ENCODE measurements around the gene CERS3.

The CERS3 gene

GRCh38 chr15:100528833-100529428 lies at the start of gene CERS3:
CERS3 (minus strand) TSS chr15:100528950; CDS start chr15:100501849, 27,101 bp downstream.
- Histone ChIP-seq H3K9ac (ENCODE audit: low read length) (no peak within 1 kb of the TSS), H3K36me3 (ENCODE audit: control insufficient read depth, insufficient read depth, low read length) (no peaks in the 10 kb centered on the region), H3K4me3 (ENCODE audit: low read depth, low read length) (no peak within 1 kb of the TSS), H3K9me3 (ENCODE audit: control insufficient read depth, insufficient read depth, low read depth, low read length) (no peaks in the 10 kb centered on the region; the same call in 1 of the 2 replicates), H3K27ac (ENCODE audit: low read depth, low read length) (no peak within 1 kb of the TSS), H3K4me1 (ENCODE audit: control insufficient read depth, insufficient read depth, low read length) (no peaks in the 10 kb centered on the region), H3K27me3 (ENCODE audit: control insufficient read depth, insufficient read depth, low read length) (0 out of 2 replicates have a peak, but pooled peaks cover 2% of the 10 kb centered on the region)

GRCh38 chr15:100573526-100573925 lies 44.8 kb upstream of the CERS3 start:
- no peak overlapping the region for H3K4me3 ChIP-seq (ENCODE audit: low read depth, low read length)
- H3K9ac ChIP-seq (ENCODE audit: low read length) = no peak overlapping the region
- no peaks in the 10 kb centered on the region for H3K4me1 ChIP-seq (ENCODE audit: control insufficient read depth, insufficient read depth, low read length)
- no peaks in the 10 kb centered on the region for H3K9me3 ChIP-seq (ENCODE audit: control insufficient read depth, insufficient read depth, low read depth, low read length)
- peaks cover 23% of the 10 kb centered on the region for H3K36me3 ChIP-seq (ENCODE audit: control insufficient read depth, insufficient read depth, low read length)
- H3K27me3 ChIP-seq (ENCODE audit: control insufficient read depth, insufficient read depth, low read length) = no peaks in the 10 kb centered on the region
- H3K27ac ChIP-seq (ENCODE audit: low read depth, low read length) = no peak overlapping the region

GRCh38 chr15:100572362-100572983 lies 43.7 kb upstream of the CERS3 start:
- Histone ChIP-seq H3K27me3 (ENCODE audit: control insufficient read depth, insufficient read depth, low read length) (no peaks in the 10 kb centered on the region), H3K27ac (ENCODE audit: low read depth, low read length) (no peak overlapping the region), H3K36me3 (ENCODE audit: control insufficient read depth, insufficient read depth, low read length) (peaks cover 23% of the 10 kb centered on the region), H3K4me1 (ENCODE audit: control insufficient read depth, insufficient read depth, low read length) (no peaks in the 10 kb centered on the region), H3K9ac (ENCODE audit: low read length) (no peak overlapping the region), H3K4me3 (ENCODE audit: low read depth, low read length) (no peak overlapping the region), H3K9me3 (ENCODE audit: control insufficient read depth, insufficient read depth, low read depth, low read length) (no peaks in the 10 kb centered on the region)

GRCh38 chr15:100571592-100572167 lies 42.9 kb upstream of the CERS3 start:
- H3K27ac ChIP-seq (ENCODE audit: low read depth, low read length) = no peak overlapping the region
- H3K9ac ChIP-seq (ENCODE audit: low read length) = no peak overlapping the region
- peaks cover 23% of the 10 kb centered on the region for H3K36me3 ChIP-seq (ENCODE audit: control insufficient read depth, insufficient read depth, low read length)
- H3K4me1 ChIP-seq (ENCODE audit: control insufficient read depth, insufficient read depth, low read length) = no peaks in the 10 kb centered on the region
- no peaks in the 10 kb centered on the region for H3K9me3 ChIP-seq (ENCODE audit: control insufficient read depth, insufficient read depth, low read depth, low read length)
- no peaks in the 10 kb centered on the region for H3K27me3 ChIP-seq (ENCODE audit: control insufficient read depth, insufficient read depth, low read length)
- H3K4me3 ChIP-seq (ENCODE audit: low read depth, low read length) = no peak overlapping the region

- no peak overlapping the region for H3K27ac ChIP-seq (ENCODE audit: low read depth, low read length)
- no peaks in the 10 kb centered on the region for H3K27me3 ChIP-seq (ENCODE audit: control insufficient read depth, insufficient read depth, low read length)
- H3K9ac ChIP-seq (ENCODE audit: low read length) = no peak overlapping the region
- no peaks in the 10 kb centered on the region for H3K9me3 ChIP-seq (ENCODE audit: control insufficient read depth, insufficient read depth, low read depth, low read length)
- no peaks in the 10 kb centered on the region for H3K4me1 ChIP-seq (ENCODE audit: control insufficient read depth, insufficient read depth, low read length)
- H3K36me3 ChIP-seq (ENCODE audit: control insufficient read depth, insufficient read depth, low read length) = peaks cover 23% of the 10 kb centered on the region
- H3K4me3 ChIP-seq (ENCODE audit: low read depth, low read length) = no peak overlapping the region
These were observed 42.1 kb upstream of the CERS3 start for GRCh38 chr15:100570735-100571313.

- Histone ChIP-seq H3K36me3 (ENCODE audit: control insufficient read depth, insufficient read depth, low read length) (peaks cover 23% of the 10 kb centered on the region), H3K4me3 (ENCODE audit: low read depth, low read length) (no peak overlapping the region), H3K9ac (ENCODE audit: low read length) (no peak overlapping the region), H3K4me1 (ENCODE audit: control insufficient read depth, insufficient read depth, low read length) (no peaks in the 10 kb centered on the region), H3K9me3 (ENCODE audit: control insufficient read depth, insufficient read depth, low read depth, low read length) (no peaks in the 10 kb centered on the region), H3K27me3 (ENCODE audit: control insufficient read depth, insufficient read depth, low read length) (no peaks in the 10 kb centered on the region), H3K27ac (ENCODE audit: low read depth, low read length) (no peak overlapping the region)
These were observed 41.5 kb upstream of the CERS3 start for GRCh38 chr15:100570275-100570674.

GRCh38 chr15:100569391-100569790 lies 40.6 kb upstream of the CERS3 start:
- Histone ChIP-seq H3K4me1 (ENCODE audit: control insufficient read depth, insufficient read depth, low read length) (no peaks in the 10 kb centered on the region), H3K4me3 (ENCODE audit: low read depth, low read length) (no peak overlapping the region), H3K36me3 (ENCODE audit: control insufficient read depth, insufficient read depth, low read length) (peaks cover 23% of the 10 kb centered on the region), H3K9ac (ENCODE audit: low read length) (no peak overlapping the region), H3K27ac (ENCODE audit: low read depth, low read length) (no peak overlapping the region), H3K9me3 (ENCODE audit: control insufficient read depth, insufficient read depth, low read depth, low read length) (no peaks in the 10 kb centered on the region), H3K27me3 (ENCODE audit: control insufficient read depth, insufficient read depth, low read length) (no peaks in the 10 kb centered on the region)

GRCh38 chr15:100566850-100567628 lies 38.3 kb upstream of the CERS3 start:
- H3K4me1 ChIP-seq (ENCODE audit: control insufficient read depth, insufficient read depth, low read length) = no peaks in the 10 kb centered on the region
- H3K4me3 ChIP-seq (ENCODE audit: low read depth, low read length) = no peak overlapping the region
- no peaks in the 10 kb centered on the region for H3K9me3 ChIP-seq (ENCODE audit: control insufficient read depth, insufficient read depth, low read depth, low read length)
- H3K27me3 ChIP-seq (ENCODE audit: control insufficient read depth, insufficient read depth, low read length) = no peaks in the 10 kb centered on the region
- H3K9ac ChIP-seq (ENCODE audit: low read length) = no peak overlapping the region
- H3K27ac ChIP-seq (ENCODE audit: low read depth, low read length) = no peak overlapping the region
- peaks cover 11% of the 10 kb centered on the region for H3K36me3 ChIP-seq (ENCODE audit: control insufficient read depth, insufficient read depth, low read length)

GRCh38 chr15:100565591-100565990 lies 36.8 kb upstream of the CERS3 start:
- Histone ChIP-seq H3K9me3 (ENCODE audit: control insufficient read depth, insufficient read depth, low read depth, low read length) (no peaks in the 10 kb centered on the region), H3K4me3 (ENCODE audit: low read depth, low read length) (no peak overlapping the region), H3K27ac (ENCODE audit: low read depth, low read length) (no peak overlapping the region), H3K9ac (ENCODE audit: low read length) (no peak overlapping the region), H3K27me3 (ENCODE audit: control insufficient read depth, insufficient read depth, low read length) (no peaks in the 10 kb centered on the region), H3K36me3 (ENCODE audit: control insufficient read depth, insufficient read depth, low read length) (0 out of 2 replicates have a peak, but pooled peaks cover 4% of the 10 kb centered on the region), H3K4me1 (ENCODE audit: control insufficient read depth, insufficient read depth, low read length) (no peaks in the 10 kb centered on the region)

GRCh38 chr15:100560323-100560722 lies 31.6 kb upstream of the CERS3 start:
- Histone ChIP-seq H3K9me3 (ENCODE audit: control insufficient read depth, insufficient read depth, low read depth, low read length) (peaks cover 7% of the 10 kb centered on the region), H3K4me1 (ENCODE audit: control insufficient read depth, insufficient read depth, low read length) (no peaks in the 10 kb centered on the region), H3K27ac (ENCODE audit: low read depth, low read length) (no peak overlapping the region), H3K27me3 (ENCODE audit: control insufficient read depth, insufficient read depth, low read length) (no peaks in the 10 kb centered on the region), H3K36me3 (ENCODE audit: control insufficient read depth, insufficient read depth, low read length) (no peaks in the 10 kb centered on the region), H3K4me3 (ENCODE audit: low read depth, low read length) (no peak overlapping the region), H3K9ac (ENCODE audit: low read length) (no peak overlapping the region)

All from HUES6 (cell line).